Measurements from ENCODE around the gene RASIP1.

The RASIP1 gene

DNA sequence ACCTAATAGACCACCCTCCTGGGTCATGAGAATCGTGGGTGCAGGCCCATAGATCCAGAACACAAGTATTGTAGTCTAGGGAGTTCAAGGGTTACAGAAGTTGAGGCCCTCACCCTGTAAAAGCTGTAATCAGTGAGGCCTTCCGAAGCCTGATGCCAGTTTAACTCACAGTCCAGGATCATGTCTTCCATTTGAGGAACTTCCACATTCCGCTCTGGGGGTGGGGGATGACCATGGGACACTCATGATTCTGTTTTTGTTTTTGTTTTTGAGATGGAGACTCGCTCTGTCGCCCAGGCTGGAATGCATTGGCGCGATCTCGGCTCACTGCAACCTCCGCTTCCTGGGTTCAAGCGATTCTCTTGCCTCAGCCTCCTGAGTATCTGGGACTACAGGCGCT is 1.7 kb upstream of the RASIP1 start:
- Histone ChIP-seq H3K9me3 (ENCODE audit: control insufficient read depth, low read length) (no peaks in the 10 kb centered on the region), H3K36me3 (ENCODE audit: control insufficient read depth, insufficient read depth, low read length) (no peaks in the 10 kb centered on the region), H3K4me3 (ENCODE audit: extremely low read depth, insufficient read depth, low read length, poor library complexity, severe bottlenecking) (no peak overlapping the region), H3K27ac (ENCODE audit: low read depth, low read length, severe bottlenecking) (no peak overlapping the region), H3K4me1 (ENCODE audit: control insufficient read depth, insufficient read depth, low read length, poor library complexity, severe bottlenecking) (no peaks in the 10 kb centered on the region)
- WGBS, 2 experiments (ENCODE audit: insufficient coverage in 2 of 2) = 89 to 98% methylated on average over 8 to 10 of the region's 11 CpGs

DNA sequence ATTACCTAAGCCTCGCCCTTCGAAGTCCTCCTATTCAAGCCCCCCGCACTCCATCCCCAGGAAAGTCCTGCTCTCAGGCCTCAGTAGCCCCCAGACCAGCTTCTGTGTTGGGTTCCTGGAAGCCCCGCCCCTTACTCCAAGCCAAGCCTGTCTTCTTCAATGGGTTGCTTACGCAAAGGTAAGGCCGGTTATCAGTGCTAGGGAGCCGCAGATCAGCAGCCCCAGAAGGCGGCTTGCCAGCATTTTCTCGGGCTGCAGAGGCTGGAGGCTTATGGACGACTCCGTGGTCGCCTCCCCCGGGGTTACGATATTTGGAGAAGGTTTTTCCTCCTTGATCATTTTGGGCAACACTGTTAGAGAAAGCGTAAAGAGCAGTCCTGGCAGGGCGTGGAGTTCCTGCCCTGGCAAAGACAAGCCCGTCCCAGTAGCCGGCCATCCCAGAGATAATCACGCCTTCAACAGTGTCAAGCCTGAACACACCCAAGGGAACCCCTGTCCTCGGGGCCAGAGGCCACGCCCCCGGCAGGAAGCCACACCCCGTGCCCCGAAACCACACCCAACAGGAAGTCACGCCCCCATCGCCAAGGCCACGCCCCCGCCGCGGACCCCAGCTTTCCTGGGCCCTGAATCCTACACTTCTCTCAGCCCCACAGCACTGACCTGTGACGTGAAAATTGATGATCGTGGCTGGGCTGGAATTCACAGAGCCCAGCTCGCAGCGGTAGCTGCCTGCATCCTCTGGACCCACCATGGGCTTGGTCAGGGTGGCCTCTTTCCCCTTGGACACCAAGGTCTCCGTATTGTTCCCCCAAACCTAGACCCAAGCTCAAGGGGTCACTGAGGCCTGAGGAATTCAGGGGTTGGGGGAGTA is 954 bp upstream of the RASIP1 start:
- Histone ChIP-seq H3K36me3 (ENCODE audit: control insufficient read depth, insufficient read depth, low read length) (no peaks in the 10 kb centered on the region), H3K9me3 (ENCODE audit: control insufficient read depth, low read length) (no peaks in the 10 kb centered on the region), H3K4me1 (ENCODE audit: control insufficient read depth, insufficient read depth, low read length, poor library complexity, severe bottlenecking) (no peaks in the 10 kb centered on the region), H3K4me3 (ENCODE audit: extremely low read depth, insufficient read depth, low read length, poor library complexity, severe bottlenecking) (no peak overlapping the region), H3K27ac (ENCODE audit: low read depth, low read length, severe bottlenecking) (no peak overlapping the region)
- 81 to 85% methylated on average over 21 to 34 of the region's 35 CpGs for WGBS, 2 experiments (ENCODE audit: insufficient coverage in 2 of 2)

DNA sequence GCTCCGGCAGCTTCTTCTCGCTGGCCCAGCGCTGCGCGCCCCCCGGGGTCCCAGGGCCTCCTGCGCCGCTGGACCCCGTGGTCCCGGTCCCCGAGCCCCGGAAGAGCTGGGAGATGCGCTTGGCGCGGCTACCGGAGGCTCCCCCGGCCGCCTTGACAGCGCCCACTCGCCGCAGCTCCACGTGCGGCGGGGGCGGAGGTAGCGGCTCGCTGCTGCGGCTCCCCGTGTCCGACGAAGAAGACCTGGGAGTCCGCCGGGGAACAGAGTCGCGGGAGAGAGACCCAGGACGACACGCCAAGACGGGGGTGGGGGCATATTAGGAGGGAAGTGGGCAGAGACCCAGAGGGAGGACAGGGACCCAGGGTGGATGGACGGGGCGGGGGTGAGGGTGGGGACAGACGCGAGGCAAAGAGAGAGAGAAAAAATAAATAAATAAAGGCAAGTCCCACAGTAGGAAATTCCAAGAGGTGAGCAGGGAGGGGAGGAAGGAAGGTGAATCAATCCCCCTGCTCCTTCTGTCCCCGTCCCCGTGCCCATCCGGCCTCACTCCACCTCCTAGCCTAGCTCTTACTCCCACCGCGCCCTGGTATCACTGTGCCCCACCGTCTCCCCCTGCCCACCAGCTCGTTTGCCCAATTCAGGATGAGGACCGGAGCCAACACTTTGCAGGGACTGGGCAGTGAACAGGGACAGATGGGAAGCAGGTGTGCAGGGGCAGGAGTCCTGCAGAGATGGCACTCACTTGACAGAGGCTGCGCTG is 826 bp downstream of the RASIP1 start:
- Histone ChIP-seq H3K27ac (ENCODE audit: low read depth, low read length, severe bottlenecking) (no peak overlapping the region), H3K9me3 (ENCODE audit: control insufficient read depth, low read length) (no peaks in the 10 kb centered on the region), H3K36me3 (ENCODE audit: control insufficient read depth, insufficient read depth, low read length) (no peaks in the 10 kb centered on the region), H3K4me3 (ENCODE audit: extremely low read depth, insufficient read depth, low read length, poor library complexity, severe bottlenecking) (peak overlapping the region; percentile 49), H3K4me1 (ENCODE audit: control insufficient read depth, insufficient read depth, low read length, poor library complexity, severe bottlenecking) (no peaks in the 10 kb centered on the region)
- 22% methylated on average over 26 to 51 of the region's 51 CpGs for WGBS, 2 experiments (ENCODE audit: insufficient coverage in 2 of 2)

DNA sequence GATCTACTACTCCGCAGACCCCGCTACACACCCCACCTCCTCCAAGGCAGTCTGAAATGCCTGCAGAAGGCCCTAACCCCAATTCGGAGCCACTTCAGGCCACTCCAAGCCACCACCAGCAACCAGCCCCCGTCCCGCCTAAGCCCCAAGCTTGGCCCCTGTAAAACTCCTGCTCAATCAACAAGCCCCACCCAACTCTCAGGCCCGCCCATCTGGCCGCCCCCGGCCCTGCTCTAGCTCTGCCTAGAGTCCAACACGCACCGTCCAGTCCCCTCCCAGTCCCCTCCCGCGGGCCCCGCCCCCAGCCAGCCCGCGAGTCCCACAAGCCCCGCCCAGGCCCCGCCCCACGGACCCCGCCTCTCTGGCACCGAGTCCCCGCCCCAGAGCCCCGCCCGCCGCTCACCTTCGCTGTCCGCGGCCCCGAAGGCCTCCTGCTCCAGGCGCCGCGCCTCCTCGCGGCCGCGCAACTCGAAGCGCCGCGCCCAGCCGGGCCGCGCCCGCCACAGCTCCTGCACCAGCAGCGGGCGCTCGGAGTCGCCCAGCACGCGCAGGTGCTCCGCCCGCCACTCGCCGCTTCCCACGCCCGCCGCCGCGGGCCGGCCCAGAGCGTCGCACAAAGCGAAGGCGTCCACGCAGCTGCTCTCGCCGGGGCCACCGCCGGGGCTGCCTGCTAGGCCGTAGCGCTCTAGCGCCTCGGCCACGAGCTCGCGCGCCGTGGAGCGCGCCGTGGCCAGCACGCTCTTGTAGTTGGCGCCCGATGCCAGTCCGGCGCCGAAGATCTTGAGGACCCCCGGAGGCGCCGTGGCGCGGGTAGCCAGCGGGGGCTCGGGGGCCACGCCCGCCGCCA is 1.6 kb downstream of the RASIP1 start:
- 2% methylated on average over 59 to 77 of the region's 96 CpGs for WGBS, 2 experiments (ENCODE audit: insufficient coverage in 2 of 2)
- H3K27ac ChIP-seq (ENCODE audit: low read depth, low read length, severe bottlenecking) = no peak overlapping the region
- no peaks in the 10 kb centered on the region for H3K4me1 ChIP-seq (ENCODE audit: control insufficient read depth, insufficient read depth, low read length, poor library complexity, severe bottlenecking)

DNA sequence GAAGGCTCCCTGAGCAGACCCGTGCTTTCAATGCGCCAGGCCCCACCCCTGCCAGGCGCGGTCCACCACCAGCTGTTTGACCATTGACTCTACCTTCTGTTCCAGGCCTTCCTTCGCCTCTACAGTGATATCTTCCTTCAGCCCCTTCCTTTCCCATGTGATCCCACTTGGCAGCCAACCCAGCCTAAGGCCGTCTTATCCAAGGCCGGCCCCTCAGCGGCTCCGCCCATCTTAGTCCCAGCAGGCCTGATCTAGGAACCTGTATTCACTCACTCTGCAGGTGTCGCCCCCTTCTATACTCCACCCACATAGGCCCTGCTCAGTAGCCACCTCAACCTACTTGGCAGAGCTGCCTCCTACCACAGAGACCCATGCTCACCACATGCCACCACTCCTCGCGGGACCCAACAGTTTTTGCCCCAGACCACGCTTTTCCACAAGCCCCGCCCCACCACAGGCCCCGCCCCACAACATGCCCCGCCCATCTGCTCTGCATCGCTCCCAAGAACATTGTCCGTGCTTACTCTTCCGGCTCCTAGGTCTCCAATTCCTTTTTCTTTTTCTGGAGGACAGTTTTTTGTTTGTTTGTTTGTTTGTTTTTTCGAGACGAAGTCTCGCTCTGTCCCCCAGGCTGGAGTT is 2.9 kb downstream of the RASIP1 start:
- Histone ChIP-seq H3K9me3 (ENCODE audit: control insufficient read depth, low read length) (no peaks in the 10 kb centered on the region), H3K4me3 (ENCODE audit: extremely low read depth, insufficient read depth, low read length, poor library complexity, severe bottlenecking) (no peak overlapping the region), H3K36me3 (ENCODE audit: control insufficient read depth, insufficient read depth, low read length) (peaks cover 2% of the 10 kb centered on the region), H3K4me1 (ENCODE audit: control insufficient read depth, insufficient read depth, low read length, poor library complexity, severe bottlenecking) (no peaks in the 10 kb centered on the region), H3K27ac (ENCODE audit: low read depth, low read length, severe bottlenecking) (no peak overlapping the region)
- 81 to 90% methylated on average over 17 to 18 of the region's 22 CpGs for WGBS, 2 experiments (ENCODE audit: insufficient coverage in 2 of 2)

More for the DNA sequence above, 1.6 kb downstream of the RASIP1 start:
- H3K4me3 ChIP-seq (ENCODE audit: extremely low read depth, insufficient read depth, low read length, poor library complexity, severe bottlenecking) = peak overlapping the region; percentile 49
- no peaks in the 10 kb centered on the region for H3K9me3 ChIP-seq (ENCODE audit: control insufficient read depth, low read length)
- H3K36me3 ChIP-seq (ENCODE audit: control insufficient read depth, insufficient read depth, low read length) = no peaks in the 10 kb centered on the region

DNA sequence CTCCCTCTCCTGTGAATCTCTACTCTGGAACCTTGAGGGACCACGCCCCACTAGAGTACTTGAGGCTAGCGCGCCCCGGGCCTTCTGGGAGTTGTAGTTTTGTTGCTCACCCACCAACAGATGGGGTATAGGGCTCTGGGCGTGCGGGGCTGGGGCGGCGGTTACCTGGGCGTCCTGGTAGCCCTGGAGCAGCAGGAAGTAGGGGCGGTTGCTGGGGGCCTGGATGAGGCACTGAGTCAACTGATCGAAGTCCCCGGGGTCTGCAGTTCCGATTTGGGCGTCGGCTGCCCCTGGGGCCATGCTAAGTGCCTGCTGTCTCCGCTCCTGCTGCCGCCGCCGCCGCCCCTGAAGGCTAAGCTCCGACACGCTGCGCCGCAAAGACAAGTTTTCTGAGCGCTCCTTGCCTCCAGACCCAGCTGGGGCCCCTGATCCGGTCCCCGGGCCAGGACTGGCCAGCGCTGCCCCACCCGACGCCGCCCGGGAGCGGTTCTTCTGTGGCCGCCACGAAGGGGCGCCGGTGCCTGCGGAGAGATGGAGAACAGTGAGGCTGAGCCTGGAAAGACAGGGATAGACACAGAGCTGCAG is 5.3 kb downstream of the RASIP1 start:
- Histone ChIP-seq H3K27ac (ENCODE audit: low read depth, low read length, severe bottlenecking) (peak overlapping the region; percentile 16), H3K36me3 (ENCODE audit: control insufficient read depth, insufficient read depth, low read length) (peaks cover 7% of the 10 kb centered on the region), H3K4me3 (ENCODE audit: extremely low read depth, insufficient read depth, low read length, poor library complexity, severe bottlenecking) (peak overlapping the region; percentile 52), H3K9me3 (ENCODE audit: control insufficient read depth, low read length) (no peaks in the 10 kb centered on the region), H3K4me1 (ENCODE audit: control insufficient read depth, insufficient read depth, low read length, poor library complexity, severe bottlenecking) (no peaks in the 10 kb centered on the region)
- WGBS, 2 experiments (ENCODE audit: insufficient coverage in 2 of 2) = 10 to 14% methylated on average over 28 to 34 of the region's 38 CpGs

DNA sequence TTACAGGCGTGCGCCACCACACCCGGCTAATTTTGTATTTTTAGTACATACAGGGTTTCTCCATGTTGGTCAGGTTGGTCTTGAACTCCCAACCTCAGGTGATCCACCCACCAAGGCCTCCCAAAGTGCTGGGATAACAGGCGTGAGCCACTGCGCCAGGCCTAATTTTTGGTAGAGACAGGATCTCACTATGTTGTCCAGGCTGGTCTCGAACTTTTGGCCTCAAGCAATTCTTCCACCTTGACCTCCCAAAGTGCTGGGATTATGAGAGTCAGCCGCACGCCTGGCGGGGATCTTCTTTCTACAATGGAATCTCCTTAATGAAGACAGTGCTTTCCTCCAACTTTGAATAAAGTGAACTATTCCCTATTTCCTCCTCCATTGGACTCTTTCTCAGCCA is 5.8 kb downstream of the RASIP1 start:
- H3K4me1 ChIP-seq (ENCODE audit: control insufficient read depth, insufficient read depth, low read length, poor library complexity, severe bottlenecking) = no peaks in the 10 kb centered on the region
- 89 to 95% methylated on average over 7 to 9 of the region's 9 CpGs for WGBS, 2 experiments (ENCODE audit: insufficient coverage in 2 of 2)
- H3K27ac ChIP-seq (ENCODE audit: low read depth, low read length, severe bottlenecking) = no peak overlapping the region
- no peaks in the 10 kb centered on the region for H3K9me3 ChIP-seq (ENCODE audit: control insufficient read depth, low read length)
- H3K36me3 ChIP-seq (ENCODE audit: control insufficient read depth, insufficient read depth, low read length) = peaks cover 7% of the 10 kb centered on the region
- H3K4me3 ChIP-seq (ENCODE audit: extremely low read depth, insufficient read depth, low read length, poor library complexity, severe bottlenecking) = peak overlapping the region; percentile 52

DNA sequence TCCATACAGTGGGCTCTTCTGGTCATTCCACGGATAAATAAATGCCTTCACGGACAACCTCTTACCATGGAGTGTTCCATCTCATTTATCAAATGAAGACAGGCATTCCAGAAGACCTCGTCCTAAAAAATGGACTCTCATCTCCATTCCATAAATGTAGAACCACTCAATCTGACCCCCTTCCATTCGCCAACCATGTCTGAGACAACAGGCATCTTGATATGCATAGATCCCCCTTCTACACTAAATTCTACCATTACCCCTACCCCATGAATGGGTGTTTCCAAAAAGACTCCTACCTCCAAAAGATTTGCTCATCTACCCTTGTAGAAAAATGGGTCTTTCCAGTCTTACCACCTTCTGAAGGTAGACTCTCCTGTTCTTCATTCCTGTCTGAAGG is 9.0 kb downstream of the RASIP1 start:
- Histone ChIP-seq H3K4me3 (ENCODE audit: extremely low read depth, insufficient read depth, low read length, poor library complexity, severe bottlenecking) (no peak overlapping the region), H3K9me3 (ENCODE audit: control insufficient read depth, low read length) (no peaks in the 10 kb centered on the region), H3K27ac (ENCODE audit: low read depth, low read length, severe bottlenecking) (no peak overlapping the region), H3K4me1 (ENCODE audit: control insufficient read depth, insufficient read depth, low read length, poor library complexity, severe bottlenecking) (no peaks in the 10 kb centered on the region), H3K36me3 (ENCODE audit: control insufficient read depth, insufficient read depth, low read length) (peaks cover 12% of the 10 kb centered on the region)
- 81 to 95% methylated on average over 4 of the region's 4 CpGs for WGBS, 2 experiments (ENCODE audit: insufficient coverage in 2 of 2)

DNA sequence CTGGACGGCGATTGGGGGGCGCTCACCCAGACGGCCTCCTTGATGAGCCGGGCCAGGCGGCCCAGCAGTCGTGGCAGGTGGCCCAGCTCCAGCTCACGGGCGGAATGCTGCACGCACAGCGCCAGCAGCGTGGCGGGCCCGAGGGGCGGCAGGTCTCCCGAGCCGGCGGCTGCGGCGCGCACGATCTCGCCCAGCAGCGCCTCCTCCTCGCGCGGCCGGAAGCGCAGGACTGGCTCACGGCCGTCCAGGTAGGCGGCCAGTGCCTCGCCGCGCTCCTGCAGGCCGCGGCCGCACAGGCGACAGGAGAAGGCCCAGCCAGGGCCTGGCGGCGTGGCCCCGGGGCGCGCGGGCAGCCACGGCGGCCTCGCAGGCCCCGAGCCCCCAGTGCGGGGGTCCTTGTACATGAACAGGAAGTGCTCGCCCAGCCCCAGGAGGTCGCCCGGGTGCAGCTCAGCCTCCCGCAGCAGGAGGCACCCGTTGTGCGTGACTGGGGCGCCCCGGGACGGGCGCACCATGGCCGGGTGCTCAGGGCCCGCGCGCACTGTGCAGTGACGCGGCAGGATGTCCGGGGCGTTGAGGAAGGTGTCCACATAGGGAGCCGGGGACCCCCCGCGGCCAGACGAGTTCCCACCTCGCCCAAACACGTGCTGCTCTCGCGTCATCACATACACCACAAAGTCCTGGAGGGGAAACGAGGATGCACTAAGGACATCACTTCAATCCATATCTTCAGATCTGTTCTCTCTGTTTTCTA is 11.3 kb downstream of the RASIP1 start:
- peaks cover 13% of the 10 kb centered on the region for H3K36me3 ChIP-seq (ENCODE audit: control insufficient read depth, insufficient read depth, low read length)
- no peaks in the 10 kb centered on the region for H3K4me1 ChIP-seq (ENCODE audit: control insufficient read depth, insufficient read depth, low read length, poor library complexity, severe bottlenecking)
- no peaks in the 10 kb centered on the region for H3K9me3 ChIP-seq (ENCODE audit: control insufficient read depth, low read length)
- no peak overlapping the region for H3K4me3 ChIP-seq (ENCODE audit: extremely low read depth, insufficient read depth, low read length, poor library complexity, severe bottlenecking)
- no peak overlapping the region for H3K27ac ChIP-seq (ENCODE audit: low read depth, low read length, severe bottlenecking)
- 96% methylated on average over 69 to 77 of the region's 77 CpGs for WGBS, 2 experiments (ENCODE audit: insufficient coverage in 2 of 2)
